Fibroblast of mammary gland (primary cell): ENCODE measurements around the gene DNASE2.

Experiments
- DNase-seq: peaks from one replicate; pipeline ENCODE4 v3.0.0-alpha.2; 2010; ENCODE audit warnings: low read depth
- H3K4me3 ChIP-seq: 2 replicates; pipeline ENCODE4 v1.5.1; 2011; ENCODE audit warnings: low read depth, mild to moderate bottlenecking, low read length, moderate library complexity; ENCODE audit not compliant: control insufficient read depth
- CTCF ChIP-seq: conservative IDR thresholded peaks from 2 replicates; pipeline ENCODE4 v1.5.1; 2011; ENCODE audit warnings: low read depth, low read length, inconsistent platforms; ENCODE audit not compliant: control insufficient read depth, insufficient read depth

Gene DNASE2

DNA sequence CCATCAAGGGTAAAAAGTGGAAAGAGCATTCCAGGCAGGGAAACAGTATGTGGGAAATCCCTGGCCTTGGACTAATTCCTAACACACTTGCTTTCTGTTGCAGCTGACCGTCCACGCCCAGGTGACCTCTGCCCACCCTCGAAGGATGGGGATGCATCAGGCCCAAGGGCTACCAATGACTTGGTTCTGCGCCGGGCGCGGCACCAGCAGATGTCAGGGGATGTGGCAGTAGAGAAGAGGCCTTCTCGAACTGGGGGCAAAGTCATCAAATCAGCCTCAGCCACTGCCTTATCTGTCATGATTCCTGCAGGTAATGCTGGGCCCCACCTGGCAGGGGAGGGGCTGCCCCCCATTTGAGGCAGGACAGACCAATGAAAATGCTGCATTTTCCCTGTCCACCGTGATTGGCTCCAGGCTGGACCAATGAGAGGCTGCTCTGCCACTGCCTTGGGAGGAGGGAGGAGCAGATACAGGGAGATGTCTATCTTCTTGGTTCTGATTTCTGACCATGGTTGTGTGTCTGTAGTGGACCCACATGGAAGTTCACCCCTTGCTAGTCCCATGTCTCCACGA lies 12.6 kb downstream of the DNASE2 start:
- no peak for TF ChIP-seq CTCF
- DNase-seq: no peak
- no peak overlapping the region for H3K4me3 ChIP-seq

DNA sequence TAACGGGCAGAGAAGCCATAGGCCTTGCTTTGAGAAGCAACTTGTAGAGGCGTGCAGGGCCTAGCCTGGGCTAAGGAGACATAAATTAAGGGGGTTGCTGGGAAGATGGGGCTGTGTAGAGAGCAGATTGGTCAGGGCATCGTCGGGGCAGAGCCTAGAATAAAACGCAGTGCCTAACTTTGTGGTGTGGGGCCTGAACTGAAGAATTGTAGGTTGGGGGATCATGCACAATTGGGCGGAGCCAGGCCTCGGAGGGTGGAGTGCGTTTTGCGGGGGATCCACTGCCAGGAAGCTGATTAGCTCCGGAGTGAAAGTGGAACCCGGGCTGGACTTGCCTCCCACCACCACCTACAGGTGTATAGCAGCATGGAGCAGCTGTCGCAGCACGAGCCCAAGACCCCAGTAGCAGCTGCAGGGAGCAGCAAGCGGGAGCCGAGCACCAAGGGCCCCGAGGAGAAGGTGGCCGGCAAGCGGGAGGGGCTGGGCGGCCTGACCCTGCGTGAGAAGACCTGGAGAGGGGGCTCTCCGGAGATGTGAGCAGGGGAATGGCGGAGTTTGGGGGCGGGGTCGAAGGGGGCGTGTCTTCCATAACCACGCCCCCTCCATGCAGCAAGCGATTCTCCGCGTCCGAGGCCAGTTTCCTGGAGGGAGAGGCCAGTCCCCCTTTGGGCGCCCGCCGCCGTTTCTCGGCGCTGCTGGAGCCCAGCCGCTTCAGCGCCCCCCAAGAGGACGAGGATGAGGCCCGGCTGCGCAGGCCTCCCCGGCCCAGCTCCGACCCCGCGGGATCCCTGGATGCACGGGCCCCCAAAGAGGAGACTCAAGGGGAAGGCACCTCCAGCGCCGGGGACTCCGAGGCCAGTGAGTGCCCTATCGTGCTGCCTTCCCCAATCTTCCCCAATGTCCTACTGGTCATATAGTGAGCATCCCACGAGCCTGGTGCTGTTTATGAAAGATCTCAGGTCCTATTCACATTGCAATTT lies 13.8 kb downstream of the DNASE2 start:
- DNase-seq: peak; percentile 45
- no peak for TF ChIP-seq CTCF
- peak overlapping the region; percentile 29 for H3K4me3 ChIP-seq

GRCh38 chr19:12866416-12867119 lies 14.7 kb downstream of the DNASE2 start:
- H3K4me3 ChIP-seq: no peak overlapping the region
- DNase-seq: no peak
- no peak for TF ChIP-seq CTCF

DNA sequence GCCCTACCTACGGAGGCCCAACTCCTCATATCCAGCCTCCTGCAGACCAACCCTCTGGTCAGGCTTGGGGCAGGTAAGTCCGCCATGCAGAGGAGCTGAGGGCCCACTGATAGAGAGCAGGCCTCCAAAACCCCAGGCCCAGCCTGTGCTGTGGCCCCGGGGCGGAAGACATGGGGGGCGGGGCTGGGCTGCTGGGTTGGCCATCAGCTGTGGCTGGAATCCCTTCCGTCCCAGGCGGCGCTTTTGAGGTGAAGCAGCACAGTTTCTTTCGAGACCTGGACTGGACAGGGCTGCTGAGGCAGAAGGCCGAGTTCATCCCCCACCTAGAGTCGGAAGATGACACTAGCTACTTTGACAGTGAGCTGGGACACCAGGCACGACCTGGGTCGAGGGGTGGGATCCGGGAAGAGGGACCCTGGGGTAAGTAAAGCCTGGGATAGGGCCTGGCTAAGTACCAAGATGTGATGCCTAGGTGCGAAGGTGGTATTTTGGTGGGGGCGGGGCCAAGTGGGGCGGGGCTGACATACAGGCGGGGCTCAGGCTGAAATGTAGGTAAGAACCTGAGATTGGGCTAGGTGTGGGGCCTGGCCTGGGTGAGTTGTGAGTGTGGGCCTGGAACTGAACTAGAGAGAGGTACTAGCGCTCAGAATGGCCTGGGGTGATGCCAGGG lies 15.4 kb downstream of the DNASE2 start:
- no peak for DNase-seq
- TF ChIP-seq CTCF: no peak
- no peak overlapping the region for H3K4me3 ChIP-seq

- no peak overlapping the region for H3K4me3 ChIP-seq
- TF ChIP-seq CTCF: no peak
- DNase-seq: no peak
Measured at GRCh38 chr19:12864721-12865715, 16.2 kb downstream of the DNASE2 start.
